ENCODE measurements around the gene FAM89A. TPM values are rescaled to one million over a fixed set of nuclear protein-coding genes. Genes with fewer than 3 reads are reported as not detected.
A peak's percentile ranks its signal among the peaks of the same experiment; 100 is the strongest.
"Not testable (repeated sequence)": the region's sequence is repeated elsewhere in the genome, so short reads cannot be mapped to it uniquely, and the experiment has no call there.

FAM89A gene
- total RNA-seq, 1 donor from 2014 or later: 14.1 TPM

DNA sequence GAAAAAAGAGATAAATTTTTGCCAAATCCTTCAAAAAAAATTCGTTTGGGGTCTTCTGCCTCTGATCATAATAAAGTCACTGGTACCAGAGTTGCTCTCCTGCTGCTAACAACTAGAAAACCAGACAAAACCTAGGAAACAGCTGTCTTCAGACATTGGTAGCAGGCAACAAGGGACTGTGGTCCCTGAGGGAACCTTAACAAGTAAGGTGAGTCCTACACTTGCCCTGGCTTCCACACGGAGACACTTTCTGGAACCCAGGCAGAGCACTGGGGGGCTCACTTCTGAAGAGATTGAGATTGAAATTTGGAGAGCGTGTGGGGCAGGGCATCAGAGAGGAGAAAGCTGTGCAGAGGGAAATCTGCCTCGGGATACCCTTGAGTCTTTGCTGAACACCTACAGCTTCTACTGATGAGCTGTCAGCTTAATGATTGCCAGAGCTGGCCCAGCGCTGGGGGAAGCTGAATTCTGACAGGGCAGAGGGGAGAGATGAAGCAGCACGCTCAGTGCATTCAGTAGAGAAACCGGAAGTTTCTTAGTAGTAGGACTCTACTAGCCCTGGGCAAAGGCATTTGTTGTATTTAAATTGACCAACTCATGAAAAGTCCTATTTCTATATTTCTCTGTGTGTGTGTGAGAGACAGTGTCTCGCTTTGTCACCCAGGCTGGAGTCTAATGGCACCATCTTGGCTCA, 18.5 kb upstream of the FAM89A start:
- Histone ChIP-seq H3K27me3 (ENCODE audit: control insufficient read depth in 3 of 3, insufficient read depth in 3 of 3, low read length in 3 of 3) (no peaks in the 10 kb centered on the region), H3K36me3 (ENCODE audit: control insufficient read depth in 3 of 3, insufficient read depth in 3 of 3, low read length in 3 of 3) (no peaks in the 10 kb centered on the region), H3K4me1 (ENCODE audit: control insufficient read depth in 3 of 3, insufficient read depth in 3 of 3, low read length in 3 of 3) (peaks cover 0 to 5% (median 0%) of the 10 kb centered on the region in 3 donors), H3K4me3 (ENCODE audit: low read length in 3 of 3) (no peak overlapping the region), H3K9me3 (ENCODE audit: control insufficient read depth in 3 of 3, low read length in 3 of 3) (peaks cover 0 to 4% (median 0%) of the 10 kb centered on the region in 3 donors), H3K27ac (ENCODE audit: low read depth, low read length) (no peak overlapping the region), H3K9ac (ENCODE audit: low read depth in 1 of 3, low read length in 3 of 3) (no peak overlapping the region)

DNA sequence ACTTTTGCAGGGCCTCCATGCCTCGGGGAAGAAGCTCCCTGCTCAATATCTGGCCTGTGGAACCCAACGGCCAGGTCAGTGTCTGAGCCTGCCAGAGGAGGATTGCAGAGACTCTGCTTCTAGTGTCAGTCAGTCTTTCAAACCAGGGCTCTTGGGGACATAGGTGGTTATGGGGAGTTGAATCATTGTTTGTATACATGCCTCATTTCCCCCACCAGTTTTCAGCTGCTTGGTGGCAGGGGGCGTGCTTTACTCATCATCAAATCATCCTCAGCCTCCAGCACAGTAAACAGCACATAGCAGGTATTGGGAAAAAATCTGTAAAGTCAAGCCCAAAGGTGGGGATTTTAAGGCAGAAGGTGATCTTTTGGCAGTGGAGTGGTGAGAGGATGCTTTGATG, 17.4 kb upstream of the FAM89A start:
- H3K9me3 ChIP-seq (ENCODE audit: control insufficient read depth in 3 of 3, low read length in 3 of 3): peaks cover 0 to 4% (median 0%) of the 10 kb centered on the region in 3 donors

DNA sequence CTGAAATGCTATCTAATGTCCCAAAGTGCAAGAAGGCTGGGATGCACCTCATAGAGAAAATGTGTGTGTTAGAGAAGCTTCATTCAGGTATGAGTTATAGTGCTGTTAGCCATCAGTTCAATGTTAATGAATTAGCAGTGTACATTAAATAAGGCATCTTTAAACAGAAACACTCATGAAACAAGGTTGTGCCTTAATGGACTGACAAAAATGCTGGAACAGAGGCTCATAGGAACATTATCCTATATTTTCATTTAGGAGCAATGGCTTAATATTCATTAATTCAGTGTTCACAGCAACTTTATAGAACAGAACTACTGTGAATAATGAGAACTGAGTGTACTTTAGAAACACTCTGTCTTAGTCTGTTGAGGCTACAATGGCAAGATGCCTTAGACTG, 15.2 kb upstream of the FAM89A start:
- H3K9ac ChIP-seq (ENCODE audit: low read depth in 1 of 3, low read length in 3 of 3): no peak overlapping the region
- H3K9me3 ChIP-seq (ENCODE audit: control insufficient read depth in 3 of 3, low read length in 3 of 3): peaks cover 0 to 4% (median 0%) of the 10 kb centered on the region in 3 donors
- H3K4me3 ChIP-seq (ENCODE audit: low read length in 3 of 3): no peak overlapping the region
- H3K36me3 ChIP-seq (ENCODE audit: control insufficient read depth in 3 of 3, insufficient read depth in 3 of 3, low read length in 3 of 3): no peaks in the 10 kb centered on the region
- no peak overlapping the region for H3K27ac ChIP-seq (ENCODE audit: low read depth, low read length)
- peaks cover 0 to 6% (median 2%) of the 10 kb centered on the region in 3 donors for H3K4me1 ChIP-seq (ENCODE audit: control insufficient read depth in 3 of 3, insufficient read depth in 3 of 3, low read length in 3 of 3)
- no peaks in the 10 kb centered on the region for H3K27me3 ChIP-seq (ENCODE audit: control insufficient read depth in 3 of 3, insufficient read depth in 3 of 3, low read length in 3 of 3)

More for the DNA sequence above, 17.4 kb upstream of the FAM89A start:
- H3K4me3 ChIP-seq (ENCODE audit: low read length in 3 of 3): no peak overlapping the region
- no peak overlapping the region for H3K9ac ChIP-seq (ENCODE audit: low read depth in 1 of 3, low read length in 3 of 3)
- H3K4me1 ChIP-seq (ENCODE audit: control insufficient read depth in 3 of 3, insufficient read depth in 3 of 3, low read length in 3 of 3): peaks cover 0 to 6% (median 2%) of the 10 kb centered on the region in 3 donors
- H3K36me3 ChIP-seq (ENCODE audit: control insufficient read depth in 3 of 3, insufficient read depth in 3 of 3, low read length in 3 of 3): no peaks in the 10 kb centered on the region
- no peak overlapping the region for H3K27ac ChIP-seq (ENCODE audit: low read depth, low read length)
- no peaks in the 10 kb centered on the region for H3K27me3 ChIP-seq (ENCODE audit: control insufficient read depth in 3 of 3, insufficient read depth in 3 of 3, low read length in 3 of 3)

DNA sequence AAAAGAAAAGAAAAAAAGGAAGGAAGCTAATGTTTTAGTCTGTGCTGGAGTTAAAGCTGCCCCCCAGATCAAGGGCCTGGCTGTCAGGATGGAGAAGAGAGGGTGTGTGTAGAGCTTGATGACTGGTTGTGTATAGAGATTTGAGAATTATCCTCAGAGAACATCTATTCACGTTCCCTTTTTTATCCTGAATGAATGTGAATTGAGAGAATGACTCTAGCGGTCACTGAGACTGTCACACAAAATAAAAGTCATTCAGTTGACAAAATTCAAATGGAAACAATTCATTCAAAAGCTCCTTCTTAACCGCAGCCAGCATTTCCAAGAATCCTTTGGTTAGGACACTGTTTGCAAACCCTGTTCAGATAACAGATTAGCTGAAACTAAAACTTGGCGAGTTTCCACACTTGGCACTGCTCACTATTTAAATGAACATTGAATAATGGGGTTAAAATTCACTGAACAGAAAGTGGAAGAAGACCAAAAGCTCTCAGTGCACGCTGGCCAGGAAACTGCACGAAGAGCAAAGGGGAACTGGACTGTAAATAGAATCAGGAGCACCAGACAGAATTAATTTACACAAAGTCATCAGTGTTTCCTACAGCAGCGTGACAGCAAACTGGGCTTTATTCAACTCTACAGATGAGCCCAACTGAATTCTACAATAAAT, 13.6 kb upstream of the FAM89A start:
- no peaks in the 10 kb centered on the region for H3K36me3 ChIP-seq (ENCODE audit: control insufficient read depth in 3 of 3, insufficient read depth in 3 of 3, low read length in 3 of 3)
- peak overlapping the region in 1 of 3 donors; percentile 30 for H3K4me3 ChIP-seq (ENCODE audit: low read length in 3 of 3)
- peak overlapping the region; percentile 66 for H3K27ac ChIP-seq (ENCODE audit: low read depth, low read length)
- H3K9me3 ChIP-seq (ENCODE audit: control insufficient read depth in 3 of 3, low read length in 3 of 3): peaks cover 0 to 4% (median 0%) of the 10 kb centered on the region in 3 donors
- H3K4me1 ChIP-seq (ENCODE audit: control insufficient read depth in 3 of 3, insufficient read depth in 3 of 3, low read length in 3 of 3): peaks cover 0 to 6% (median 2%) of the 10 kb centered on the region in 3 donors
- peak overlapping the region in 1 of 3 donors; percentile 36 for H3K9ac ChIP-seq (ENCODE audit: low read depth in 1 of 3, low read length in 3 of 3)
- H3K27me3 ChIP-seq (ENCODE audit: control insufficient read depth in 3 of 3, insufficient read depth in 3 of 3, low read length in 3 of 3): peaks cover 0 to 5% (median 0%) of the 10 kb centered on the region in 3 donors

DNA sequence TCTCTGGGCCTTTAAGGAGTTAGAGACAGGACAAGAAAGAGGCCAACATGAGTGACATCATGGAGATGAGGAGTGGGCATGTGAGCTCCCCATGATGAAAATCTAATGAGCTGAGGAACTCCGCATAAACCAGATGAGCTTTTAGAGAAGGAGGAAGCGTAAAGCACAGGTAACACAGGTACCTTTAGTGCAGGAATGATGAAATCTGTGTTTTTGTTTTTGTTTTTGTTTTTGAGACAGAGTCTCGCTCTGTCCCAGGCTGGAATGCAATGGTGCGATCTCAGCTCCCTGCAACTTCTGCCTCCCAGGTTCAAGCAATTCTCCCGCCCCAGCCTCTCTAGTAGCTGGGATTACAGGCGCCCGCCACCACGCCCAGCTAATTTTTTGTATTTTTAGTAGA, 12.7 kb upstream of the FAM89A start:
- Histone ChIP-seq H3K4me1 (ENCODE audit: control insufficient read depth in 3 of 3, insufficient read depth in 3 of 3, low read length in 3 of 3) (peaks cover 0 to 6% (median 2%) of the 10 kb centered on the region in 3 donors), H3K36me3 (ENCODE audit: control insufficient read depth in 3 of 3, insufficient read depth in 3 of 3, low read length in 3 of 3) (no peaks in the 10 kb centered on the region), H3K27ac (ENCODE audit: low read depth, low read length) (peak overlapping the region; percentile 66), H3K9ac (ENCODE audit: low read depth in 1 of 3, low read length in 3 of 3) (no peak overlapping the region), H3K4me3 (ENCODE audit: low read length in 3 of 3) (no peak overlapping the region), H3K27me3 (ENCODE audit: control insufficient read depth in 3 of 3, insufficient read depth in 3 of 3, low read length in 3 of 3) (peaks cover 0 to 5% (median 0%) of the 10 kb centered on the region in 3 donors), H3K9me3 (ENCODE audit: control insufficient read depth in 3 of 3, low read length in 3 of 3) (peaks cover 0 to 4% (median 0%) of the 10 kb centered on the region in 3 donors)

DNA sequence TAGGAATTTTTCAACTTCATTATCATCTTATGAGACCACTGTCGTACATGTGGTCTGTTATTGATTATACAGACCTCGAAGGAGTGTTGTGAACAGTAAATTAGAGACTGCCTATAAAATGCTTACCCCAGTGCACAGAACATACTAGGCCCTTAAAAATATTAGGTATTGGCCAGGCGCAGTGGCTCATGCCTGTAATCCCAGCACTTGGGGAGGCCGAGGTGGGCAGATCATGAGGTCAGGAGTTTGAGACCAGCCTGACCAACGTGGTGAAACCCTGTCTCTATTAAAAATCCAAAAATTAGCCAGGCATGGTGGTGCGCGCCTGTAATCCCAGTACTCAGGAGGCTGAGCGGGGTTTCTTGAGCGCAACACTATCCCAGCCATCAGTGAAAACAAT, 10.9 kb upstream of the FAM89A start:
- not testable (repeated sequence) for H3K27me3 ChIP-seq (ENCODE audit: control insufficient read depth in 3 of 3, insufficient read depth in 3 of 3, low read length in 3 of 3); H3K36me3 ChIP-seq (ENCODE audit: control insufficient read depth in 3 of 3, insufficient read depth in 3 of 3, low read length in 3 of 3); H3K4me1 ChIP-seq (ENCODE audit: control insufficient read depth in 3 of 3, insufficient read depth in 3 of 3, low read length in 3 of 3); H3K9me3 ChIP-seq (ENCODE audit: control insufficient read depth in 3 of 3, low read length in 3 of 3); H3K27ac ChIP-seq (ENCODE audit: low read depth, low read length); H3K9ac ChIP-seq (ENCODE audit: low read depth in 1 of 3, low read length in 3 of 3); H3K4me3 ChIP-seq (ENCODE audit: low read length in 3 of 3)

DNA sequence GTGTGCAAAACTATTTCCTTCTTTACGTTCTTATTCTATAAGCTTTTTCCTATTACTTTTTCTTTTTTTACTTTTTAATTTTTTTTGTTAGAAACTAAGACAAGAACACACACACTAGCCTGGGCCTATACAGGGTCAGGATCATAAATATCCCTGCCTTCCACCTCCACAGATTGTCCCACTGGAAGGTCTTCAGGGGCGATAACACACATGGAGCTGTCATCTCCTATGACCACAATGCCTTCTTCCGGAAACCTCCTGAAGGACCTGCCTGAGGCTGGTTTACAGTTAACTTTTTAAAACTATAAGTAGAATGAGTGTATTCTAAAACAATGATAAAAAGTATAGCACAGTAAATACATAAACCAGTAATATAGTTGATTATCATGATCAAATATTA, 10.3 kb upstream of the FAM89A start:
- no peak overlapping the region for H3K27ac ChIP-seq (ENCODE audit: low read depth, low read length)
- peaks cover 0 to 6% (median 2%) of the 10 kb centered on the region in 3 donors for H3K4me1 ChIP-seq (ENCODE audit: control insufficient read depth in 3 of 3, insufficient read depth in 3 of 3, low read length in 3 of 3)
- H3K36me3 ChIP-seq (ENCODE audit: control insufficient read depth in 3 of 3, insufficient read depth in 3 of 3, low read length in 3 of 3): no peaks in the 10 kb centered on the region
- no peak overlapping the region for H3K9ac ChIP-seq (ENCODE audit: low read depth in 1 of 3, low read length in 3 of 3)
- no peak overlapping the region for H3K4me3 ChIP-seq (ENCODE audit: low read length in 3 of 3)
- no peaks in the 10 kb centered on the region for H3K9me3 ChIP-seq (ENCODE audit: control insufficient read depth in 3 of 3, low read length in 3 of 3)
- peaks cover 0 to 5% (median 0%) of the 10 kb centered on the region in 3 donors for H3K27me3 ChIP-seq (ENCODE audit: control insufficient read depth in 3 of 3, insufficient read depth in 3 of 3, low read length in 3 of 3)

DNA sequence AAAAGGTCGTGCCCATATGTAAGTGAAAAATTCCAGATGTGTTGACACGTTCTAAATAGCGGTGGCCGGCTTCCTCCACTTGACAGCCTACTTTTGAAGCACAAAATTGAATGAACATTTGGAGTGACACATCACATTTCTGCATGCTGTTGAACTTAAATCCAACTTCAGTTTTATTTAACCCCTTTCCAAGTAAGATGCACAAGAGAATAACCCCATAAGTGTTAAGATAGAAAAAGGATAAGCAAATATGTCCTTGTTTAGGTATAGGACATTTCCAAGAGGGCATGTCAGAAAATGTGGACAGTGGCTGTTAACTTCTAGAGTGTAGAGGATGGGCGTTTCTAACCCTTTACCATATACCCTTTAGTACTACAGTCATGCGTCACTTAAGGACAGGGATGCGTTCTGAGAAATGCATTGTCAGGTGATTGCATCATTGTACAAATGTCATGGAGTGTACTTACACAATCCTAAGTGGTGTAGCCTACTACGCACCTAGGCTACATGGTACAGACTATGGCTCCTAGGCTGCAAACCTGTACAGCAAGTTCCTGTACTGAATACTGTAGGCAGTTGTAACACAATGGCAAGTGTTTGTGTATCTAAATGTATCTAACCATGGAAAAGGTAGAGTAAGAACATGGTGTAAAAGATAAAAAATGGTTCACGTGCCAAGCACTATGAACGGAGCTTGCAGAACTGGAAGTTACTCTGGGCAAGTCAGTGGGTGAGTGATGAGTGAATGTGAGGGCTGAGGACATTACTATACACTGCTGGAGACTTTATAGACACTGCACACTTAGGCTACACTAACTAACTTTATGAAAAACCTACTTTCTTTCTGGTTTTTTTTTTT, 9.3 kb upstream of the FAM89A start:
- peaks cover 0 to 6% (median 2%) of the 10 kb centered on the region in 3 donors for H3K4me1 ChIP-seq (ENCODE audit: control insufficient read depth in 3 of 3, insufficient read depth in 3 of 3, low read length in 3 of 3)
- H3K4me3 ChIP-seq (ENCODE audit: low read length in 3 of 3): no peak overlapping the region
- no peaks in the 10 kb centered on the region for H3K36me3 ChIP-seq (ENCODE audit: control insufficient read depth in 3 of 3, insufficient read depth in 3 of 3, low read length in 3 of 3)
- H3K9ac ChIP-seq (ENCODE audit: low read depth in 1 of 3, low read length in 3 of 3): no peak overlapping the region
- no peak overlapping the region for H3K27ac ChIP-seq (ENCODE audit: low read depth, low read length)
- peaks cover 0 to 7% (median 4%) of the 10 kb centered on the region in 3 donors for H3K9me3 ChIP-seq (ENCODE audit: control insufficient read depth in 3 of 3, low read length in 3 of 3)
- H3K27me3 ChIP-seq (ENCODE audit: control insufficient read depth in 3 of 3, insufficient read depth in 3 of 3, low read length in 3 of 3): peaks cover 0 to 5% (median 0%) of the 10 kb centered on the region in 3 donors

DNA sequence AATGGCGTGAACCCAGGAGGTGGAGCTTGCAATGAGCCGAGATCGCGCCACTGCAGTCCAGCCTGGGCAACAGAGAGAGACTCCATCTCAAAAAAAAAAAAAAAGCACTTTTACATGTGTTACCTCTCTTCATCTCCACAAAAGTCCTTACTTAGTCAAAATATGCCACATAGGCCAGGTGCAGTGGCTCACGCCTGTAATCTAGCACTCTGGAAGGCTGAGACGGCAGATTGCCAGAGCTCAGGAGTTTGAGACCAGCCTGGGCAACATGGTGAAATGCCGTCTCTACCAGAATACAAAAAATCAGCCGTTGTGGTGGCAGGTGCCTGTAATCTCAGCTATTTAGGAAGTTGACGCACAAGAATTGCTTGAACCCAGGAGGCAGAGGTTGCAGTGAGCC, 8.4 kb upstream of the FAM89A start:
- H3K9me3 ChIP-seq (ENCODE audit: control insufficient read depth in 3 of 3, low read length in 3 of 3); H3K36me3 ChIP-seq (ENCODE audit: control insufficient read depth in 3 of 3, insufficient read depth in 3 of 3, low read length in 3 of 3); H3K4me3 ChIP-seq (ENCODE audit: low read length in 3 of 3); H3K9ac ChIP-seq (ENCODE audit: low read depth in 1 of 3, low read length in 3 of 3); H3K27me3 ChIP-seq (ENCODE audit: control insufficient read depth in 3 of 3, insufficient read depth in 3 of 3, low read length in 3 of 3); H3K4me1 ChIP-seq (ENCODE audit: control insufficient read depth in 3 of 3, insufficient read depth in 3 of 3, low read length in 3 of 3); H3K27ac ChIP-seq (ENCODE audit: low read depth, low read length): not testable (repeated sequence)
